ENCODE measurements around the gene BAG1.

GRCh38 chr9:33272061-33272460 is 7.6 kb upstream of the BAG1 start:
- TF ChIP-seq POLR2A (IDR thresholded peaks at IDR 0.05; ENCODE audit: low read length) (no peak), GATA1 (IDR thresholded peaks at IDR 0.05; ENCODE audit: low read depth, low read length) (no peak)
